HG03045 (cell line): ENCODE results near the gene MMAA.

ENCODE experiments used
- ATAC-seq: cut with Tn5 transposase; IDR thresholded peaks from one replicate; pipeline ENCODE4 v1.9.1; 2021; ENCODE audit warnings: mild to moderate bottlenecking, moderate library complexity; ENCODE audit not compliant: unreplicated experiment

The MMAA gene

DNA sequence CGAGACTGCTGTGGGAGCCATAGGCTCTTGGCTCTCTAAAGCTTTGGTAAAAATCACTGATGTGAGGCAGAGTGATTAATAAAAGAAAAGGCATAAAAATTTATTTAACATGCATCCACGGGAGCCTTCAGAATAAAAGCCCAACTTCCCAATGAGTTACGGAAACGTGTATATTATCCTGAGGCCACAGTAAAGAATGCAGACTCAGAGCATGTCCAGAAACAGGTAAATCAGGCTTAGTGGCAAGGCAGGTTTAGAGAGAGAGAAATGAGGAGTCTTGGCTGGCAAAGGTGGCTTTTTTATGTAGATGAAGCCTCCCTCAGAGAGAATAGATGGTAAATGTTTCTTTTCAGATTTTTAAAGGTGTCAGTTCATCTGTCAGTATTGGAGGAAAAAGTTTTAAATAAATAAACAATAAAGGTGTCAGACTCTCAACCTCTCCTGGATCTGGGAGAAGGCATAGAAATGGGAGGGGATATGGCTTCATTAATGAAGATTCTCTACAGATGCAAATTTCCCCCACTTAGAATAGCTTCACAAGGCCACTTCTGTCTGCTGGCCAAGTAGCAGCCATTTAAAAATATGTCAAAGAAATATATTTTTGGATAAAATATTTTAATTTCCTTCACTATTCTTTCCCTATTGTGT is 84.8 kb downstream of the MMAA start:
- ATAC-seq: no peak

DNA sequence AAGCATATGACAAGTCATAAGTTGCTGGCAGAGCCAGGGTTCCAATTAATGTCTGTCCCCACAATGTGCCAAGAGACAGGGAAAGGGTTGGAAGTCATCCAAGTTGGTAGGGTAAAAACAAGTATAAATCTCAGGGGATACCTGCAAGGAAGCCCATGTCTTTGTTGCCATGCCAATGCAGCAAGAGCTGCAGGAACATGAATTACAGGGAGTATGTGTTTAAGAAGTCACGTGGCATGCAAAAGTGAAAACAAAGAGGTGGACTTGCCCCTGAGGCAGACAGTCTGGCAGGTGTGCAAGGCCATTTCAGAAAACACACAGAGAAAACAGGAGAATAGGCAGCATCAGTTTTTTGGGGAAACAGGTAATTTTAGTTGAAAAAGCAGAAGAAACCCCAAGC is 90.2 kb downstream of the MMAA start:
- ATAC-seq: no peak
